Transverse colon (tissue), 3 donors: ENCODE measurements around the gene MAP4K4.

Experiments used
- POLR2A ChIP-seq: fragments of 450-650 bp; IDR thresholded peaks from one replicate; pipeline ENCODE4 v1.6.1; 2016; ENCODE audit warnings: antibody characterized with exemption, mild to moderate bottlenecking, moderate library complexity
- POLR2AphosphoS5 ChIP-seq, 3 donors: sonication (generic); formaldehyde crosslinking; IDR thresholded peaks; one replicate each; pipeline ENCODE4 v1.6.1; 2016; ENCODE audit warnings: antibody characterized with exemption in 3 of 3

DNA sequence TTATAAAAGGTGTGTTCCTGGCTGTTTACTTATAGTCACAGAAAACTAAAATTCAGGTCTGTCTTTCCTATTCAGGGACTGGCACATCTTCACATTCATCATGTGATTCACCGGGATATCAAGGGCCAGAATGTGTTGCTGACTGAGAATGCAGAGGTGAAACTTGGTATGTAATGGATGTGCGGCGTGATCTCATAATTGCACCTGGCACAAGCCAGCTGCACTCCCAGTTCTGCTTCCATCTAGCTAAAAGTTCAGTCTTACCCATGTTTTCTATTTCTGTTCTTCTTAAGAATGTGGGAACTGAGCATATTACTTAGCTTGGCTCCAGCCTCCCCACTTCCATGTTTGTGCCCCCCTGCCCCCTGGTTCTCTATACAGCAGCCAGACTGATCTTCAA, 131.9 kb downstream of the MAP4K4 start:
- TF ChIP-seq POLR2AphosphoS5 (IDR thresholded peaks at IDR 0.05), result no peak
- no peak for TF ChIP-seq POLR2A
